Activated naive CD8-positive, alpha-beta T cell treated with anti-CD3 and anti-CD28 coated beads for 36 hours (primary cell): Measurements from ENCODE around the gene MAP2K3. TPM values are rescaled to one million over a fixed set of nuclear protein-coding genes. Genes with fewer than 3 reads are reported as not detected.
"Not testable (repeated sequence)": the region's sequence is repeated elsewhere in the genome, so short reads cannot be mapped to it uniquely, and the experiment has no call there.

Source experiments
- DNase-seq: peaks from one replicate; pipeline ENCODE4 v3.0.0; 2021
- H3K27ac Mint-ChIP-seq: one replicate; pipeline ENCODE4 v1.8.0; 2022; ENCODE audit warnings: mild to moderate bottlenecking, moderate library complexity, mixed read lengths
- H3K27me3 Mint-ChIP-seq: one replicate; pipeline ENCODE4 v1.8.0; 2022; ENCODE audit warnings: mild to moderate bottlenecking, mixed read lengths
- H3K36me3 Mint-ChIP-seq: one replicate; pipeline ENCODE4 v1.8.0; 2021; ENCODE audit warnings: mild to moderate bottlenecking, mixed read lengths
- H3K4me1 Mint-ChIP-seq: one replicate; pipeline ENCODE4 v1.8.0; 2021; ENCODE audit warnings: mixed read lengths
- H3K4me3 Mint-ChIP-seq: one replicate; pipeline ENCODE4 v1.8.0; 2022; ENCODE audit warnings: mild to moderate bottlenecking, moderate library complexity, mixed read lengths
- H3K9me3 Mint-ChIP-seq: one replicate; pipeline ENCODE4 v1.8.0; 2022; ENCODE audit warnings: mixed read lengths
- total RNA-seq, 2 experiments: library from RNA; stranded (reverse); gene quantifications; one replicate each; pipeline ENCODE4 v1.2.3, GENCODE V29; 2021

Gene MAP2K3
- total RNA-seq, 2 experiments from 2014 or later = 136 to 139 TPM

GRCh38 chr17:21339011-21339410 is 54.5 kb downstream of the MAP2K3 start:
- no peaks in the 10 kb centered on the region for H3K27me3 Mint-ChIP-seq
- H3K9me3 Mint-ChIP-seq = no peaks in the 10 kb centered on the region
- H3K4me3 Mint-ChIP-seq = no peak overlapping the region
- DNase-seq = no peak
- H3K27ac Mint-ChIP-seq = no peak overlapping the region
- no peaks in the 10 kb centered on the region for H3K36me3 Mint-ChIP-seq
- H3K4me1 Mint-ChIP-seq = no peaks in the 10 kb centered on the region

GRCh38 chr17:21339571-21339970 is 55.1 kb downstream of the MAP2K3 start:
- DNase-seq, H3K4me3 Mint-ChIP-seq, H3K4me1 Mint-ChIP-seq, H3K27me3 Mint-ChIP-seq, H3K36me3 Mint-ChIP-seq, H3K27ac Mint-ChIP-seq, H3K9me3 Mint-ChIP-seq: not testable (repeated sequence)

GRCh38 chr17:21340407-21340806 is 55.9 kb downstream of the MAP2K3 start:
- H3K27me3 Mint-ChIP-seq, H3K36me3 Mint-ChIP-seq, H3K4me1 Mint-ChIP-seq, H3K4me3 Mint-ChIP-seq, H3K9me3 Mint-ChIP-seq, H3K27ac Mint-ChIP-seq, DNase-seq: not testable (repeated sequence)

GRCh38 chr17:21341279-21341678 is 56.8 kb downstream of the MAP2K3 start:
- not testable (repeated sequence) for H3K36me3 Mint-ChIP-seq, H3K4me3 Mint-ChIP-seq, H3K27me3 Mint-ChIP-seq, H3K4me1 Mint-ChIP-seq, DNase-seq, H3K27ac Mint-ChIP-seq, H3K9me3 Mint-ChIP-seq

GRCh38 chr17:21341925-21342540 is 57.5 kb downstream of the MAP2K3 start:
- not testable (repeated sequence) for H3K4me3 Mint-ChIP-seq, DNase-seq, H3K27me3 Mint-ChIP-seq, H3K36me3 Mint-ChIP-seq, H3K4me1 Mint-ChIP-seq, H3K27ac Mint-ChIP-seq, H3K9me3 Mint-ChIP-seq

- H3K36me3 Mint-ChIP-seq, H3K27ac Mint-ChIP-seq, H3K27me3 Mint-ChIP-seq, H3K4me1 Mint-ChIP-seq, DNase-seq, H3K4me3 Mint-ChIP-seq, H3K9me3 Mint-ChIP-seq: not testable (repeated sequence)
These were observed 58.8 kb downstream of the MAP2K3 start for GRCh38 chr17:21343061-21343949.

- not testable (repeated sequence) for H3K27me3 Mint-ChIP-seq, H3K27ac Mint-ChIP-seq, H3K36me3 Mint-ChIP-seq, H3K9me3 Mint-ChIP-seq, H3K4me1 Mint-ChIP-seq, H3K4me3 Mint-ChIP-seq, DNase-seq
These were observed 60.3 kb downstream of the MAP2K3 start for GRCh38 chr17:21344801-21345200.

- H3K27me3 Mint-ChIP-seq = no peaks in the 10 kb centered on the region
- peaks cover 2% of the 10 kb centered on the region for H3K4me1 Mint-ChIP-seq
- DNase-seq = no peak
- H3K4me3 Mint-ChIP-seq = no peak overlapping the region
- no peaks in the 10 kb centered on the region for H3K9me3 Mint-ChIP-seq
- no peaks in the 10 kb centered on the region for H3K36me3 Mint-ChIP-seq
- no peak overlapping the region for H3K27ac Mint-ChIP-seq
These were observed 60.7 kb downstream of the MAP2K3 start for GRCh38 chr17:21345236-21345635.

- not testable (repeated sequence) for H3K4me1 Mint-ChIP-seq, H3K27me3 Mint-ChIP-seq, DNase-seq, H3K9me3 Mint-ChIP-seq, H3K36me3 Mint-ChIP-seq, H3K27ac Mint-ChIP-seq, H3K4me3 Mint-ChIP-seq
These were observed 61.6 kb downstream of the MAP2K3 start for GRCh38 chr17:21346107-21346506.

- H3K27me3 Mint-ChIP-seq, H3K4me1 Mint-ChIP-seq, DNase-seq, H3K4me3 Mint-ChIP-seq, H3K27ac Mint-ChIP-seq, H3K36me3 Mint-ChIP-seq, H3K9me3 Mint-ChIP-seq: not testable (repeated sequence)
These were observed 62.2 kb downstream of the MAP2K3 start for GRCh38 chr17:21346651-21347250.

GRCh38 chr17:21347660-21348059 is 63.1 kb downstream of the MAP2K3 start:
- H3K9me3 Mint-ChIP-seq, H3K27me3 Mint-ChIP-seq, H3K27ac Mint-ChIP-seq, DNase-seq, H3K4me3 Mint-ChIP-seq, H3K4me1 Mint-ChIP-seq, H3K36me3 Mint-ChIP-seq: not testable (repeated sequence)

- not testable (repeated sequence) for H3K27ac Mint-ChIP-seq, H3K36me3 Mint-ChIP-seq, DNase-seq, H3K4me1 Mint-ChIP-seq, H3K27me3 Mint-ChIP-seq, H3K9me3 Mint-ChIP-seq, H3K4me3 Mint-ChIP-seq
These were observed 63.8 kb downstream of the MAP2K3 start for GRCh38 chr17:21348081-21348925.

- not testable (repeated sequence) for H3K27me3 Mint-ChIP-seq, H3K36me3 Mint-ChIP-seq, H3K4me3 Mint-ChIP-seq, H3K9me3 Mint-ChIP-seq, H3K27ac Mint-ChIP-seq, DNase-seq, H3K4me1 Mint-ChIP-seq
These were observed 64.4 kb downstream of the MAP2K3 start for GRCh38 chr17:21348926-21349261.

GRCh38 chr17:21349358-21350050 is 65.0 kb downstream of the MAP2K3 start:
- not testable (repeated sequence) for H3K4me1 Mint-ChIP-seq, H3K36me3 Mint-ChIP-seq, H3K27ac Mint-ChIP-seq, H3K9me3 Mint-ChIP-seq, H3K4me3 Mint-ChIP-seq, H3K27me3 Mint-ChIP-seq, DNase-seq

GRCh38 chr17:21350495-21350894 is 66.0 kb downstream of the MAP2K3 start:
- not testable (repeated sequence) for H3K4me1 Mint-ChIP-seq, H3K27me3 Mint-ChIP-seq, DNase-seq, H3K36me3 Mint-ChIP-seq, H3K4me3 Mint-ChIP-seq, H3K9me3 Mint-ChIP-seq, H3K27ac Mint-ChIP-seq
